Mesenchymal stem cell (in vitro differentiated cells and primary cell): ENCODE data around the gene TPO.
"Not testable (repeated sequence)": the region's sequence is repeated elsewhere in the genome, so short reads cannot be mapped to it uniquely, and the experiment has no call there.

ENCODE experiments used
- DNase-seq: peaks from one replicate; pipeline ENCODE4 v3.0.0-alpha.2; 2013
- H2AFZ ChIP-seq: one replicate; pipeline ENCODE4 v1.6.1; 2013; ENCODE audit warnings: low read depth, mild to moderate bottlenecking, control low read depth, inconsistent platforms, low read length, moderate library complexity
- H2AK5ac ChIP-seq: 2 replicates; pipeline ENCODE4 v1.6.1; 2013; ENCODE audit warnings: low read length, moderate library complexity, mild to moderate bottlenecking, inconsistent platforms; ENCODE audit not compliant: severe bottlenecking
- H2BK120ac ChIP-seq: one replicate; pipeline ENCODE4 v1.6.1; 2013; ENCODE audit warnings: low read depth, mild to moderate bottlenecking, inconsistent platforms, low read length, moderate library complexity
- H2BK12ac ChIP-seq, 2 experiments: one replicate each; pipeline ENCODE4 v1.6.1; 2013; ENCODE audit warnings: inconsistent platforms in 2 of 2, low read length in 2 of 2, mild to moderate bottlenecking in 2 of 2, moderate library complexity in 2 of 2, control low read depth in 1 of 2
- H2BK15ac ChIP-seq: one replicate; pipeline ENCODE4 v1.6.1; 2013; ENCODE audit warnings: mild to moderate bottlenecking, low read depth, inconsistent platforms; ENCODE audit not compliant: poor library complexity, severe bottlenecking
- H2BK5ac ChIP-seq: 2 replicates; pipeline ENCODE4 v1.6.1; 2013; ENCODE audit warnings: low read depth, mild to moderate bottlenecking, low read length, control low read depth, inconsistent platforms; ENCODE audit not compliant: poor library complexity, severe bottlenecking
- H3K14ac ChIP-seq, 2 experiments: one replicate each; pipeline ENCODE4 v1.6.1; 2013; ENCODE audit warnings: inconsistent platforms in 2 of 2, low read length in 2 of 2, control low read depth in 1 of 2, mild to moderate bottlenecking in 1 of 2, moderate library complexity in 1 of 2
- H3K18ac ChIP-seq, 2 experiments: one replicate each; pipeline ENCODE4 v1.6.1; 2013; ENCODE audit warnings: inconsistent platforms in 2 of 2, low read length in 2 of 2, control low read depth in 1 of 2, low read depth in 1 of 2, mild to moderate bottlenecking in 1 of 2
- H3K23ac ChIP-seq, 2 experiments: one replicate each; pipeline ENCODE4 v1.6.1; 2013; ENCODE audit warnings: inconsistent platforms in 2 of 2, low read length in 2 of 2, mild to moderate bottlenecking in 2 of 2, moderate library complexity in 2 of 2, control low read depth in 1 of 2
- H3K27ac ChIP-seq: 2 replicates; pipeline ENCODE4 v1.5.1; 2013; ENCODE audit warnings: mild to moderate bottlenecking, moderate library complexity, low read length, control low read depth, inconsistent platforms; ENCODE audit not compliant: poor library complexity, severe bottlenecking
- H3K27me3 ChIP-seq, 2 experiments: 2 replicates each; pipeline versions ENCODE4 v1.6.1 to v1.7.0; 2013; ENCODE audit warnings: low read length in 2 of 2, mild to moderate bottlenecking in 2 of 2, moderate library complexity in 2 of 2, control low read depth in 1 of 2, inconsistent platforms in 1 of 2; ENCODE audit not compliant: control insufficient read depth in 1 of 2, insufficient read depth in 1 of 2
- H3K36me3 ChIP-seq, 2 experiments: 2 replicates each; pipeline versions ENCODE4 v1.6.1 to v1.7.0; 2013; ENCODE audit warnings: low read length in 2 of 2, control low read depth in 1 of 2, inconsistent platforms in 1 of 2, low read depth in 1 of 2, mild to moderate bottlenecking in 1 of 2; ENCODE audit not compliant: insufficient read depth in 2 of 2, control insufficient read depth in 1 of 2
- H3K4ac ChIP-seq, 2 experiments: one replicate each; pipeline ENCODE4 v1.6.1; 2013; ENCODE audit warnings: inconsistent platforms in 2 of 2, low read length in 2 of 2, mild to moderate bottlenecking in 2 of 2, moderate library complexity in 2 of 2, control low read depth in 1 of 2, low read depth in 1 of 2
- H3K4me1 ChIP-seq: 2 replicates; pipeline ENCODE4 v1.6.1; 2013; ENCODE audit warnings: low read depth, low read length, control low read depth; ENCODE audit not compliant: control insufficient read depth, insufficient read depth
- H3K4me2 ChIP-seq: 2 replicates; pipeline ENCODE4 v1.6.1; 2013; ENCODE audit warnings: low read length, mild to moderate bottlenecking, inconsistent platforms; ENCODE audit not compliant: poor library complexity, severe bottlenecking
- H3K4me3 ChIP-seq, 2 experiments: 2 replicates each; pipeline versions ENCODE4 v1.5.1 to v1.7.0; 2013; ENCODE audit warnings: low read length in 2 of 2, mild to moderate bottlenecking in 2 of 2, control low read depth in 1 of 2, low read depth in 1 of 2; ENCODE audit not compliant: insufficient read depth in 1 of 2
- H3K79me1 ChIP-seq: replicated peaks from 2 replicates; pipeline ENCODE4 v1.6.1; 2013; ENCODE audit warnings: mild to moderate bottlenecking, control low read depth, low read length, inconsistent platforms; ENCODE audit not compliant: poor library complexity, severe bottlenecking
- H3K9ac ChIP-seq: 2 replicates; pipeline ENCODE4 v1.7.0; 2013; ENCODE audit warnings: mild to moderate bottlenecking, low read length, moderate library complexity
- H3K9me3 ChIP-seq: 2 replicates; pipeline ENCODE4 v1.7.0; 2013; ENCODE audit warnings: mild to moderate bottlenecking, low read length; ENCODE audit not compliant: control insufficient read depth
- H4K8ac ChIP-seq: one replicate; pipeline ENCODE4 v1.6.1; 2013; ENCODE audit warnings: inconsistent platforms, mild to moderate bottlenecking, low read length, moderate library complexity
- H4K91ac ChIP-seq: one replicate; pipeline ENCODE4 v1.6.1; 2013; ENCODE audit warnings: mild to moderate bottlenecking, low read length, inconsistent platforms
- WGBS: methylation state at CpG from one replicate; pipeline ENCODE4 v1.1.7; 2013; ENCODE audit warnings: mixed read lengths; 5-methylcytosine and 5-hydroxymethylcytosine counted together

TPO gene

GRCh38 chr2:1407950-1408675, 5.2 kb upstream of the TPO start:
- Histone ChIP-seq H3K4ac (no peak overlapping the region), H3K9me3 (no peaks in the 10 kb centered on the region), H3K27me3 (no peaks in the 10 kb centered on the region), H2BK12ac (no peak overlapping the region), H3K4me1 (no peaks in the 10 kb centered on the region), H2BK120ac (no peak overlapping the region), H3K36me3 (no peaks in the 10 kb centered on the region), H3K27ac (no peak overlapping the region), H2AFZ (no peak overlapping the region), H2BK5ac (no peak overlapping the region), H4K91ac (no peak overlapping the region), H3K79me1 (no peaks in the 10 kb centered on the region), H3K9ac (no peak overlapping the region), H3K14ac (no peak overlapping the region), H2BK15ac (no peak overlapping the region), H3K18ac (no peak overlapping the region), H3K4me2 (no peak overlapping the region), H2AK5ac (no peak overlapping the region), H3K4me3 (no peak overlapping the region), H4K8ac (no peak overlapping the region), H3K23ac (no peak overlapping the region)
- no peak for DNase-seq
- WGBS = 72% methylated on average over 14 of the region's 16 CpGs

GRCh38 chr2:1414121-1414520, 858 bp downstream of the TPO start:
- Histone ChIP-seq H3K4me2 (no peak overlapping the region), H3K23ac (no peak overlapping the region), H3K18ac (no peak overlapping the region), H2BK5ac (no peak overlapping the region), H2BK120ac (no peak overlapping the region), H3K27me3 (no peaks in the 10 kb centered on the region), H2AFZ (no peak overlapping the region), H3K27ac (no peak overlapping the region), H3K4me3 (no peak overlapping the region), H3K4me1 (no peaks in the 10 kb centered on the region), H3K9me3 (no peaks in the 10 kb centered on the region), H2BK15ac (no peak overlapping the region), H2BK12ac (no peak overlapping the region), H4K8ac (no peak overlapping the region), H4K91ac (no peak overlapping the region), H3K14ac (no peak overlapping the region), H3K79me1 (no peaks in the 10 kb centered on the region), H3K4ac (no peak overlapping the region), H2AK5ac (no peak overlapping the region), H3K9ac (no peak overlapping the region), H3K36me3 (no peaks in the 10 kb centered on the region)
- 72% methylated on average over 12 of the region's 13 CpGs for WGBS
- DNase-seq = no peak

- H3K4me3 ChIP-seq, H2AK5ac ChIP-seq, H2BK5ac ChIP-seq, DNase-seq, H2AFZ ChIP-seq, H3K18ac ChIP-seq, H3K4me2 ChIP-seq, H2BK15ac ChIP-seq, H2BK120ac ChIP-seq, H4K91ac ChIP-seq, H3K36me3 ChIP-seq, H3K14ac ChIP-seq, H3K9ac ChIP-seq, H3K79me1 ChIP-seq, H3K23ac ChIP-seq, H3K27ac ChIP-seq, H2BK12ac ChIP-seq, H3K27me3 ChIP-seq, H4K8ac ChIP-seq, H3K9me3 ChIP-seq, H3K4me1 ChIP-seq, H3K4ac ChIP-seq: not testable (repeated sequence)
- WGBS = 80% methylated on average over 11 of the region's 11 CpGs
These were observed 1.6 kb downstream of the TPO start for GRCh38 chr2:1414901-1415300.

- no peaks in the 10 kb centered on the region for H3K79me1 ChIP-seq
- H3K9ac ChIP-seq = no peak overlapping the region
- no peak overlapping the region for H3K23ac ChIP-seq
- 69% methylated on average over 5 of the region's 6 CpGs for WGBS
- H2AK5ac ChIP-seq = no peak overlapping the region
- no peak overlapping the region for H2BK15ac ChIP-seq
- H2BK120ac ChIP-seq = no peak overlapping the region
- no peak overlapping the region for H3K4ac ChIP-seq
- H3K36me3 ChIP-seq = no peaks in the 10 kb centered on the region
- no peak overlapping the region for H3K14ac ChIP-seq
- H3K4me1 ChIP-seq = no peaks in the 10 kb centered on the region
- H3K27ac ChIP-seq = no peak overlapping the region
- no peak overlapping the region for H2BK5ac ChIP-seq
- no peak overlapping the region for H4K91ac ChIP-seq
- no peak overlapping the region for H2BK12ac ChIP-seq
- no peak overlapping the region for H4K8ac ChIP-seq
- H3K18ac ChIP-seq = no peak overlapping the region
- DNase-seq = no peak
- no peak overlapping the region for H3K4me3 ChIP-seq
- H3K9me3 ChIP-seq = no peaks in the 10 kb centered on the region
- no peak overlapping the region for H3K4me2 ChIP-seq
- H2AFZ ChIP-seq = no peak overlapping the region
- no peaks in the 10 kb centered on the region for H3K27me3 ChIP-seq
These were observed 2.2 kb downstream of the TPO start for GRCh38 chr2:1415501-1415900.
